HL-60/S4 treated with retinoic acid at 250 ng/mL for 4 days and 3 days (cell line): ENCODE data around the gene WASL.

Source experiments
- in situ Hi-C: fragments of 300-500 bp; cut with MboI; formaldehyde crosslinking; loops from 2 replicates; pipeline ENCODE4 v1.7.0; 2022; ENCODE audit warnings: low sequenced_read_pairs

The WASL gene

GRCh38 chr7:123665157-123665556 lies 83.6 kb downstream of the WASL start:
- in situ Hi-C loops, result no loop called here

- in situ Hi-C loops, result no loop called here
Observed at GRCh38 chr7:123663200-123663599, 85.6 kb downstream of the WASL start.

GRCh38 chr7:123662755-123663154 lies 86.0 kb downstream of the WASL start:
- in situ Hi-C loops, result no loop called here

GRCh38 chr7:123662293-123662692 lies 86.5 kb downstream of the WASL start:
- in situ Hi-C loops, result no loop called here

GRCh38 chr7:123661765-123662164 lies 87.0 kb downstream of the WASL start:
- in situ Hi-C loops, result no loop called here

- in situ Hi-C loops, result no loop called here
Observed at GRCh38 chr7:123660514-123661354, 88.1 kb downstream of the WASL start.

- in situ Hi-C loops, result no loop called here
Observed at GRCh38 chr7:123658023-123658422, 90.8 kb downstream of the WASL start.

- in situ Hi-C loops, result no loop called here
Observed at GRCh38 chr7:123657304-123657685, 91.5 kb downstream of the WASL start.

- in situ Hi-C loops, result no loop called here
Observed at GRCh38 chr7:123656544-123657303, 92.1 kb downstream of the WASL start.

GRCh38 chr7:123655614-123656013 lies 93.2 kb downstream of the WASL start, which contains the start of gene LMOD2:
LMOD2 (plus strand) TSS chr7:123655866; CDS start chr7:123655964, 98 bp downstream.
- in situ Hi-C loops, result no loop called here

- in situ Hi-C loops, result no loop called here
Observed at GRCh38 chr7:123653162-123653561, 95.6 kb downstream of the WASL start.

- in situ Hi-C loops, result no loop called here
Observed at GRCh38 chr7:123652406-123652805, 96.4 kb downstream of the WASL start.

GRCh38 chr7:123650595-123650994 lies 98.2 kb downstream of the WASL start:
- in situ Hi-C loops, result no loop called here

- in situ Hi-C loops, result no loop called here
Observed at GRCh38 chr7:123649964-123650363, 98.8 kb downstream of the WASL start.

- in situ Hi-C loops, result no loop called here
Observed at GRCh38 chr7:123647106-123647730, 101.6 kb downstream of the WASL start.

GRCh38 chr7:123645516-123645915 lies 103.3 kb downstream of the WASL start:
- in situ Hi-C loops, result no loop called here

- in situ Hi-C loops, result no loop called here
Observed at GRCh38 chr7:123643495-123644441, 105.0 kb downstream of the WASL start.

GRCh38 chr7:123641901-123642300 lies 106.9 kb downstream of the WASL start:
- in situ Hi-C loops, result no loop called here

GRCh38 chr7:123640583-123640982 lies 108.2 kb downstream of the WASL start:
- in situ Hi-C loops, result no loop called here

- in situ Hi-C loops, result no loop called here
Observed at GRCh38 chr7:123639631-123640030, 109.2 kb downstream of the WASL start.
